Fibroblast of peridontal ligament (primary cell): ENCODE data around the gene CMBL.
A peak's percentile ranks its signal among the peaks of the same experiment; 100 is the strongest.
"Not testable (repeated sequence)": the region's sequence is repeated elsewhere in the genome, so short reads cannot be mapped to it uniquely, and the experiment has no call there.

Experiments
- DNase-seq: peaks from one replicate; pipeline ENCODE4 v3.0.0-alpha.2; 2010; ENCODE audit errors: extremely low read depth

Gene CMBL

DNA sequence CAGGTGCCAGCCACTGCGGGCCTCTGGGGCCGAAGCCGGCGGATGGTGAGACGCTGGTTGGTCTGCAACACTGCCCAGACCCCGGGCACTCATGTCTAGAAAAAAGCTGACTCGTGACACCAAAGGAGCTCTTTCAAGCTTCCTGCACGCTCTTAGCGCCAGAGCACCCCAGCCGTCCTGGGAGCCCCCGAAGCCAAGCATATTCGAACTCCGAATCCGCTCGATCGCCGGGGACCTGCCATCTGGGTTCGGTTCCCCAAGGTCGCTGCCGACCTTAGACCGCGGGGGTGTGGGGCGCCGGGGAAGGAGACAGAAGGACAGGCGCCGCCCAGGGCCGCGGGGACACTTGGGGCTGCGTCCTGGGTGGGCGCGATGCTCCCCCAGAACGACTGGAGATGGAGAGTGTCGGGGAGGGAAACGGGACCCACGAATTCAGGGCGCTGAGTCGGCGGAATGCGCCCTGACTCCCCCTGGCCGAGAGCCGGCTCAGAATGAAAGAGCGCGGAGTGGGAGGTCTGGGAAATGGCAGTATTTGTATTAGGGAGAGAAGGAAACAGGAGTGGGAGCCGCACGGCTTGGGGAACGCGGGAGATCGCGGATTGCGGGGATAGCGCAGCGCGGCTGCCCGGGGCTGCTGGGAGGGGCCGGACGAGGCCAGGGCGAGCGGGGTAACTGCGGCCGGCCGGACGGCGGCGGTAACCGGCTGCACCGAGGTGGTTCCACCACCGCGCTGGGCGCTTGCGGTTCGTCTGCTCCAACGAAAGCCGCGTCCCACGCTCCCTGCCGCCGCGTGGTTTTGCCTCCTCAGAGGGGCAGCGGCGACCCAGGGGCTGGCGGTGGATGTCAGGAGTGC lies 25.7 kb upstream of the CMBL start:
- DNase-seq = no peak

- DNase-seq = no peak
Measured at GRCh38 chr5:10332301-10332700, 24.6 kb upstream of the CMBL start.

DNA sequence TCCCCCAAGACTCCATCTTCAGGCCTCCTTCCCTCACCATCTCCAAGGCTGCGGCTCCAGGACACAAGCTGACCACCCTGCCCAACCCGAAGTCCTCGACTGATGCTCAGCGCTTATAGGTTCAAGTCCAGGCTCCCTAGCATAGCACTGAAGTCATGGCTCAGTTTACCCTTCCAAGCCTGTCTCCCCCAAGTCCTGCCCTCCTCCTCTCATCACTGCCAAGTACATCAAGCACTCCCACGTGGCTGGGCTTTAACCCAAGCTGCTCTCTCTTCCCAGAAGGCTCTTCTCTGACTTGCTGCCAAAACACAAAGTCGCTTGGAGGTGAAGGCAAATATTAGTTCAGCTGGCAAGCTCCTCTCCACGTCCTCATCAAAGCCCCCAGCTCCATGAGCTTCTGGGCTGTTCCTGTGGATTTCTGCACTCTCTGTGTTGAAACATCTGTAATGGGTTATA lies 23.7 kb upstream of the CMBL start:
- DNase-seq = peak; percentile 77

GRCh38 chr5:10330511-10331230 lies 23.0 kb upstream of the CMBL start:
- DNase-seq = no peak

DNA sequence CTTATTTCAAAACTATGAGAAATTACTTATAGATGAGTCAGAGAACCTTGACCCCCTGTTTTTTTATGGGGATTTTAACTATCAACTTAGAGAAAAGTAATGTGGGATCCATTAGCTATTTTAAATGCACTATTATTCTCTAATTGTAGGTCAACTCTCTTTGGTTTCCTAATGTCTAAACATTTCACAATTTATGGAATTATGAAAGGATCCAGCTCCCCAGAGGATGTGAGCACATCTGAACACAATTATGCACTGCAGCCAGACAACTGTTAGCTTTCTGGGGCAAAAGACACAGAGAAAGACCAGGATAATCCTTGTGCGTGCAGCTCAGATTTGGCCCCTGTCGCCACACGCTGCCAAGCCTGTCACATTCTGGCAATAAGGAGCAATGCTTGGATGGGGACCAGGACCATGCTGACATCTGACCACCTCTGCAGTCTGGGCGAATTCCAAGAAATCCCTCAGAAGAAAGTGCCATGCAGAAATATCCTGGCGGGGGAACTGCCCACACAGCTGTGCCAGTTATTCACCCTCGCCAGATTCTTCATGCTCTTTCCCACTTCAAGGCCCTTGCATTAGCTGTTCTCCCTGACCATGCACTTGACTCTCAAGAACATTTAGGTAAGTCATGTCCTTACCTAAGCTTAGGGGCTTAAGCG lies 22.2 kb upstream of the CMBL start:
- DNase-seq = peak; percentile 98

- no peak for DNase-seq
Measured at GRCh38 chr5:10329446-10329819, 21.7 kb upstream of the CMBL start.

GRCh38 chr5:10328323-10328722 lies 20.6 kb upstream of the CMBL start:
- no peak for DNase-seq

GRCh38 chr5:10324518-10325370 lies 17.0 kb upstream of the CMBL start:
- no peak for DNase-seq

DNA sequence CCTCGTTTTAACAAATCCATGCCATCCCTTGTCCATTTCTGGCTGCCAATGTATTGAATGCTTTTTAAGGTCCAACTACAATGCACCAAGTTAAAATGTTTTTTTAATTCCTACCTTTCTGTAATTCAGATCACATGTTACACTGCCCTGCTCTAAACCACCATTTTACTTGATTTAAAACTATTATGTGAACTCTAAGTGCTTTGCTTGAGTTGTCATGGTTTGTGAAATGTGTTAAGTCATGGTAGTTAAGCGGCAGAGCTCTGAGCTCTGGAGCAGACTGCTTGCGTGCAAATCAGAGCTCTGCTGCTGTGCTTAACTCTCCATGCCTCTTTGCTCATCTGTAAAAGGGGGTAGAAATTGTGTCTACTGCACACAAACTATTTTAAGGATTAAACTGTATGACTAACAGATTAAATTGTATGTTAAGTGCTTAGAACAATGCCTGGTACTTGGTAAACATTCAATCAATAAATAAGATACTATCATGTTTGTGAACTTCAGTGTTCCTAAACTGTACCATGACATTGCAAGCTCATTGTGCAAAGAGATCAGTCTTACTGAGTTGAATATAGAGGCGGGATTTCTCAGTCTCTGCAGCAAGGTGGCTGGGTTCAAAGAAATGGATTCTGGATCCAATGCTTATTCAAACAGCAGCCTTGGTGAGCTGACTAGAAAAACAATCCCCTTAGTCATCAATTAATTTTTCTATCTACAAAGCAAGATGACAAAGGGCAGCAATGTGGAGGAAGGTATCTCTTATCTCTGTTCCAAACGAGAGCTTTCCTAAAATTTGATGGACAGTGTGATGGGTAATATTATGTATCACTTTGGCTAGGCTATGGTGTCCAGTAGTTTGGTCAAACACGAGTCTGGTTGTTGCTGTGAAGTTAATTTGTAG lies 16.1 kb upstream of the CMBL start:
- DNase-seq = peak; percentile 74

GRCh38 chr5:10321882-10322281 lies 14.2 kb upstream of the CMBL start:
- no peak for DNase-seq

DNA sequence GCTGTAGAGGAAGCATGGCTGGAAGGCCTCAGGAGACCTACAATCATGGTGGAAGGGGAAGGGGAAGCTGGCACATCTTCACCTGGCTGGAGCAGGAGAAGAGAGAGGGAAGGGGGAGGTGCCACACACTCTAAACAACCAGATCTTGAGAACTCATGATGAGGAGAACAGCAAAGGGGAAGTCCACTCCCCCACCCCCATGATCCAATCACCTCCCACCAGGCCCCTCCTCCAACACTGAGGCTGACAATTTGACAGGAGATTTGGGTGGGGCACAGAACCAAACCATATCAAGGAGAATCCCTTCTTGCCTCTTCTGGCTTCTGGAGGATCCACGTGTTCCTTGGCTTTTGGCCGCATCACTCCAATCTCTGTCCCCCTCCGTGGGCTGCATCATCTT lies 13.1 kb upstream of the CMBL start:
- DNase-seq = no peak

- DNase-seq = no peak
Measured at GRCh38 chr5:10319202-10319851, 11.6 kb upstream of the CMBL start.

DNA sequence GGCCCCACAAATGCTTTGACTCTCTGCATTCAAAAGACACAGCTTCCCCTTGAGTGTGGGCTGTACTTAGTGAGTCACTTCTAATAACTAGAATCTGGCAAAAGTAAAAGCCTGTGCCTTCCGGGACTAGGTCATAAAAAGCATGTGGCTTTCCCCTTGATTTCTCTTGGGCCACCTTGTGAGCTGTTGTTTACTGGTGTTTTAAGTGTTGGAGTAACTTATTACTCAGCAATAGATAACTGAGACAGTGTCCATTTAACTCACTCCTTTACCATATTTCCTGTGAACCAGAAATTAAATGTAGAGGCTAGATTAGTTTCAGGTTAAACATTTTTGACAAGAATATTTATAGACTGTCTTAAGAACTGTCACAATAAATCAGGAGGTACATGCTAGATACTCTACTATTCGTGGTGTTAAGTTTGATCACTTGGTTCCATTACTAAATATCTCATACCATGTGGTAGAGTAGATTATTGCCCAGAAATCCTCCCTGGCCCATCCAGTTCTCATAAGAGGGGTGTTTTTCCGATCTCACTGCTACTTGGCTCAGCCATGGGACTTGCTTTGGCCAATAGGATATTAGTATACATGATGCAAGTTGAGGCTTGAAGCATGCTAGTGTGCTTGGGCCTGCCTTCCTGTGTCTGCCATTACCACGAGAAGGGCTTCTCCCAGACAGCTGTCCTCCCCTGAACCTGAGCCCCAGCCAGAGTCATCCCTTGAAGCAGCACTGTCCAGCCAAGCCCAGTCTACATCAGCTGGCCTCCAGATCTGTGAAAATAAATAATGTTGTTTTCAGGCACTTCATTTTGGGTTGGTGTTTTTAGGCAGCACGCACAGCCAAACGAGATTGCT lies 10.4 kb upstream of the CMBL start:
- no peak for DNase-seq

GRCh38 chr5:10315824-10316509 lies 8.3 kb upstream of the CMBL start:
- no peak for DNase-seq

- no peak for DNase-seq
Measured at GRCh38 chr5:10315201-10315600, 7.5 kb upstream of the CMBL start.

GRCh38 chr5:10311595-10312425 lies 4.1 kb upstream of the CMBL start:
- DNase-seq = no peak

GRCh38 chr5:10310835-10311570 lies 3.3 kb upstream of the CMBL start:
- not testable (repeated sequence) for DNase-seq
